Measurements from ENCODE around the gene SNX10.

Gene SNX10

DNA sequence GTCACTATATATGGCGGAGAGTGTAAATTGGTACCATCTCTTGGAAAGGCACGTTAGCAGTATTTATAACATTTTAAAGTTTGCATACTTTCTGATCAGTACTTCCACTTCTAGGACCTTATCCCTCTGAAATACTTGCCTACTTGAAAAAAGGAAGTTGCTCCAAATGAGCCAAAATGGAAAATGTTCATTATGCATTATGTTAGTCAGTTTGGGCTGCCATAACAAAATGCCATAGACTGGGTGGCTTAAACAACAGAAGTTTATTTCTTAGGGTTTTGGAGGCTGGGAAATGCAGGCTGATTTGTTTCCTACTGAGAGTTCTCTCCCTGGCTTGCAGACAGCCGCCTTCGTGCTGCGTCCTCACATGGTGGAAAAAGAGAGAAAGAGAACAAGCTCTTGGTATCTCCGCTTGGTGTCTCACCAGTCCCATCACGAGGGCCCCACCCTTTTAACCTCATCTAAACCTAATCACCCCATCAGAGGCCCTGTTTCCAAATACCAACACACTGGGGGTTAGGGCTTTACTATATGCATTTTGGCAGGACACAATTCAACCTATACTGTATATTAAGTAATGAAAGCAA lies 6.9 kb downstream of the SNX10 start:
- H3K9me3 ChIP-seq (ENCODE audit: control insufficient read depth, insufficient read depth, low read length), result no peaks in the 10 kb centered on the region
- H3K9ac ChIP-seq (ENCODE audit: low read depth, low read length), result no peak overlapping the region
- no peak overlapping the region for H3K4me3 ChIP-seq (ENCODE audit: low read depth, low read length)
- H3K4me1 ChIP-seq (ENCODE audit: control insufficient read depth, insufficient read depth, low read length), result peaks cover 10% of the 10 kb centered on the region
- no peaks in the 10 kb centered on the region for H3K27me3 ChIP-seq (ENCODE audit: control insufficient read depth, insufficient read depth, low read length)
- H3K36me3 ChIP-seq (ENCODE audit: control insufficient read depth, insufficient read depth, low read length), result no peaks in the 10 kb centered on the region
- no peak overlapping the region for H3K27ac ChIP-seq (ENCODE audit: low read depth, low read length)

DNA sequence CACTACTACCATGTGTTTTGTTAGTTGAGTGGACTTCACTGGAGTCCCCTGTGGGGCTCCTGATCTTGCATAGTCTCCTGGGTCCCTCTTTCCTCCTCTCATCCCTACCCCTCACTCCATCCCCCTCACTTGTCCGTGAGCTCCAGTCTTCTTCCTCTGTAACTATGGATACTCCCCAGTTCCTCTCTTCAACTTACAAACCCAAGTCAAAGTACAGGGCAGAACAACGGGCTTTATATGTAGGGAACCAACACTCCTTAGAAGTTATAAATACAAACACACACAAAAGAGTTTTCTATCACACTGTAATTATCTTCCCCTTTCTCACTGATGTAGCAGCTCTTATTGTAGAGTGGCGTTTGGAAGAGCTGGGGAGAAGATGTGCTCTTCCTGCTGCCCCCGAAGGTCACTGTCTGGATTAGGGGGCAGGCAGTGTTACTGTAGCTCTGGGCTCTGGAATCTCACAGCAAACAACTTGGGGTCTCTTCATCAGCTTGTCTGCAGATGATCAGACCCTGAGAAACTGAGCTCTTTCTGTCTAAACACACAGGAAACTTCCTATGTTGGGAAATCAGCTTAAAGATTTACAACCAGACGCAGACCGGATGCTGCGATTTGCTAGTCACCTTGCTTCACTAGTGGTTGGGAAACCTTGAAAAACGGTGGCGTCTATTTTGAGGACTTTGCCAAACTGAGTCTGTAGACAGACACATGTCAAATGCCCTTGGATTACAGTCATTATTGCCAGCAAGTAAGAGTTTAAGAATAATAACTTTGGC lies 13.6 kb downstream of the SNX10 start:
- Histone ChIP-seq H3K36me3 (ENCODE audit: control insufficient read depth, insufficient read depth, low read length) (no peaks in the 10 kb centered on the region), H3K27ac (ENCODE audit: low read depth, low read length) (no peak overlapping the region), H3K27me3 (ENCODE audit: control insufficient read depth, insufficient read depth, low read length) (no peaks in the 10 kb centered on the region), H3K4me3 (ENCODE audit: low read depth, low read length) (no peak overlapping the region), H3K4me1 (ENCODE audit: control insufficient read depth, insufficient read depth, low read length) (peaks cover 10% of the 10 kb centered on the region), H3K9me3 (ENCODE audit: control insufficient read depth, insufficient read depth, low read length) (no peaks in the 10 kb centered on the region), H3K9ac (ENCODE audit: low read depth, low read length) (no peak overlapping the region)

DNA sequence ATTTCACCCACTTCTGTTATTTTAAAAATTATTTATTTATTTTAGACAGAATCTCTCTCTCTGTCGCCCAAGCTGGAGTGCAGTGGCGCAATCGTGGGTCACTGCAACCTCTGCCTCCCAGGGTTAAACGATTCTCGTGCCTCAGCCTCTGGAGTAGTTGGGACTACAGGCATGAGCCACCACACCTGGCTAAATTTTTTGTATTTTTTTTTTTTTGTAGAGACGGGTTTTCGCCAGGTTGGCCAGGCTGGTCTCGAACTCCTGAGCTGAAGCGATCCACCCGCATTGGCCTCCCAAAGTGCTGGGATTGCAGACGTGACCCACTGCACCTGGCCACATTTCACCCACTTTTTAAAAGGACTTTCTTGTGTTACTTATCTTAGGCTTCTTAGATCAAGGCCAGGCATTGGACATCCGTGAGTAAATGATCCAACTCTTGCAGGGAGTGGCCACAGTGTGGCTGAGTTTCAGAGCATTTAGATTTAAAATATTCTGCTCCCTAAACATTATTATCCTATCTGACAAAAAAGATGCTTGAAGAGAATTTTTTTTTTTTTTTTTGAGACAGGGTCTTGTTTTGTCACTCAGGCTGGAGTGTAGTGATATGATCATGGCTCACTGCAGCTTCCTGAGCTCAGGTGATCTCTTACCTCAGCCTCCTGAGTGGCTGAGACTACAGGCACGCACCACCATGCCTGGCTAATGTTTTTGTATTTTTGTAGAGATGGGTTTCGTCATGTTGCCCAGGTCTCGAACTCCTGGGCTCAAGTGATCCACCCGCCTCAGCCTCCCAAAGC lies 14.4 kb downstream of the SNX10 start:
- Histone ChIP-seq H3K4me1 (ENCODE audit: control insufficient read depth, insufficient read depth, low read length) (peaks cover 10% of the 10 kb centered on the region), H3K36me3 (ENCODE audit: control insufficient read depth, insufficient read depth, low read length) (no peaks in the 10 kb centered on the region), H3K4me3 (ENCODE audit: low read depth, low read length) (no peak overlapping the region), H3K9ac (ENCODE audit: low read depth, low read length) (no peak overlapping the region), H3K9me3 (ENCODE audit: control insufficient read depth, insufficient read depth, low read length) (no peaks in the 10 kb centered on the region), H3K27ac (ENCODE audit: low read depth, low read length) (no peak overlapping the region), H3K27me3 (ENCODE audit: control insufficient read depth, insufficient read depth, low read length) (no peaks in the 10 kb centered on the region)

DNA sequence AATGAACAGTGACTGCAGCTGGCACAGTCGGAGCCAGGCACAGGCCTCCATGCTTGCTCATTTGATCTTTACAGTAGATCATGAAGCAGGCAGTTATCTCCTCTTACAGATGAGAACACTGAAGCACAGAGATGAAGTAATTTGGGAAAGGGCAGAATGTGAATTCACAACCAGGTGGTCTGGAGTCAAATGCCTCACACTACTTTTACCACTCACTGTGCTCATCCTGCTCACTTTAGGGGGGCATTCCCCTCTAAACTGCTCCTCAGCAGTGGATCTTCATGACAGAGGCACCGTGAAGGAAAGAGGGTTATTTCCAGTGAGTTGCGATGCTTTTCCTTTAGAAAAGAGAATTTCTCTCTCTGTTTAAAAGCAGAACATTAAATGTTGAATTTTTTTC lies 15.1 kb downstream of the SNX10 start:
- Histone ChIP-seq H3K36me3 (ENCODE audit: control insufficient read depth, insufficient read depth, low read length) (no peaks in the 10 kb centered on the region), H3K27ac (ENCODE audit: low read depth, low read length) (no peak overlapping the region), H3K9ac (ENCODE audit: low read depth, low read length) (no peak overlapping the region)

DNA sequence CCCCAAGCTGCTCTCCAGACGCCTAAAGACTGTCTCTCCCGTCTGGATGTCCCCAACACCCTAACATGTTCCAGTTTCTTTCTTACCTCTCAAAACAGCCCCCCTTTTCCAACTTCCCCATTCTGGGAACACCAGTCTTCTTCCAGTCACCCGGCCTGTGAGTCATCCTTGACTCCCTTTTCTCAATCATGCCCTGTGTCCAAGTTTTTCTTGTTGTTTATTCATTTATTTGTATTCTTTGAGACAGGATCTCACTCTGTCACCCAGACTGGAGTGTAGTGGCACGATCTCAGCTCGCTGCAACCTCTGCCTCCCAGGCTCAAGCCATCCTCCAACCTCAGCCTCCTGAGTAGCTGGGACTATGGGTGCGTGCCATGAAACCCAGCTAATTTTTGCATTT lies 15.6 kb downstream of the SNX10 start:
- Histone ChIP-seq H3K36me3 (ENCODE audit: control insufficient read depth, insufficient read depth, low read length) (no peaks in the 10 kb centered on the region), H3K27me3 (ENCODE audit: control insufficient read depth, insufficient read depth, low read length) (no peaks in the 10 kb centered on the region), H3K4me1 (ENCODE audit: control insufficient read depth, insufficient read depth, low read length) (peaks cover 10% of the 10 kb centered on the region), H3K9me3 (ENCODE audit: control insufficient read depth, insufficient read depth, low read length) (no peaks in the 10 kb centered on the region), H3K4me3 (ENCODE audit: low read depth, low read length) (no peak overlapping the region), H3K9ac (ENCODE audit: low read depth, low read length) (no peak overlapping the region), H3K27ac (ENCODE audit: low read depth, low read length) (no peak overlapping the region)

More for the DNA sequence above, 15.1 kb downstream of the SNX10 start:
- H3K4me1 ChIP-seq (ENCODE audit: control insufficient read depth, insufficient read depth, low read length), result peaks cover 10% of the 10 kb centered on the region
- H3K27me3 ChIP-seq (ENCODE audit: control insufficient read depth, insufficient read depth, low read length), result no peaks in the 10 kb centered on the region
- no peak overlapping the region for H3K4me3 ChIP-seq (ENCODE audit: low read depth, low read length)
- H3K9me3 ChIP-seq (ENCODE audit: control insufficient read depth, insufficient read depth, low read length), result no peaks in the 10 kb centered on the region

DNA sequence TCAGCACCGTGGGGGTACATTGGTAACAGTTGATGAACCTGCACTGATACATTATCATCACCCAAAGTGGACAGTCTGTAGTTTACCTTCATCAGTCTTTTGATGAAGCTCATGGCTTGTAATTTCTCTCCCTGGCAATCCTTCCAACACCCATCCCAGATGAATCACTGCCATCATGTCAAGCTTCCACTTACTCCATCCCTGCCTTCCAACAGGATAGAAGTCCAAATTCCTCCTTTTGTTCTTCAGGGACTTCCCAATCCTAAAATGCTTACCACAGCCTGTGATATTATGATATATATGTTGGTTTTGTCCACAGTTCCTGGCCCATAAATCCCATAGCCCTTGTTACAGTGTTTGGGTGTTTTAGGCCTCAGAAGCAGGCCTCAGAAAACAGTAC lies 16.1 kb downstream of the SNX10 start:
- Histone ChIP-seq H3K27ac (ENCODE audit: low read depth, low read length) (no peak overlapping the region), H3K27me3 (ENCODE audit: control insufficient read depth, insufficient read depth, low read length) (no peaks in the 10 kb centered on the region), H3K4me3 (ENCODE audit: low read depth, low read length) (no peak overlapping the region), H3K4me1 (ENCODE audit: control insufficient read depth, insufficient read depth, low read length) (peaks cover 8% of the 10 kb centered on the region), H3K9me3 (ENCODE audit: control insufficient read depth, insufficient read depth, low read length) (no peaks in the 10 kb centered on the region), H3K9ac (ENCODE audit: low read depth, low read length) (no peak overlapping the region), H3K36me3 (ENCODE audit: control insufficient read depth, insufficient read depth, low read length) (no peaks in the 10 kb centered on the region)

DNA sequence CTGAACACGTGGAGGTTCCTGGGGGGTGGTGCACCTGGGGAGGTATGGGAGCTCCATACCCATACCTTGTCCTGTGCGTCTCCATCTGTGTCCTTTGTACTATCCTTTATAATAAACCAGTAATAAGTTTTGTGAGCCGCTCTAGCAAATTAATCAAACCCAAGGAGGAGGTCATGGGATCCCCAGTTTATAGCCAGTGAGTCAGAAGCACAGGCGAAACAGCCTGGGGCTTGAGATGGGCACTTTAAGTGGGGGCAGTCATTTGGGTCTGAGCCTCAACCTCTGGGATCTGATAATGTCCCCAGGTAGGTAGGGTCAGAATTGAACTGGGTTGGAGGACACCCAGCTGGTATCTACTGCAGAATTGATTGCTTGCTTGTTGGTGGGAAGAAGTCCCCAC lies 16.9 kb downstream of the SNX10 start:
- Histone ChIP-seq H3K4me3 (ENCODE audit: low read depth, low read length) (no peak overlapping the region), H3K9me3 (ENCODE audit: control insufficient read depth, insufficient read depth, low read length) (no peaks in the 10 kb centered on the region), H3K27me3 (ENCODE audit: control insufficient read depth, insufficient read depth, low read length) (no peaks in the 10 kb centered on the region), H3K4me1 (ENCODE audit: control insufficient read depth, insufficient read depth, low read length) (peaks cover under 1% of the 10 kb centered on the region; the same call in 1 of the 2 replicates), H3K36me3 (ENCODE audit: control insufficient read depth, insufficient read depth, low read length) (no peaks in the 10 kb centered on the region), H3K27ac (ENCODE audit: low read depth, low read length) (no peak overlapping the region), H3K9ac (ENCODE audit: low read depth, low read length) (no peak overlapping the region)

DNA sequence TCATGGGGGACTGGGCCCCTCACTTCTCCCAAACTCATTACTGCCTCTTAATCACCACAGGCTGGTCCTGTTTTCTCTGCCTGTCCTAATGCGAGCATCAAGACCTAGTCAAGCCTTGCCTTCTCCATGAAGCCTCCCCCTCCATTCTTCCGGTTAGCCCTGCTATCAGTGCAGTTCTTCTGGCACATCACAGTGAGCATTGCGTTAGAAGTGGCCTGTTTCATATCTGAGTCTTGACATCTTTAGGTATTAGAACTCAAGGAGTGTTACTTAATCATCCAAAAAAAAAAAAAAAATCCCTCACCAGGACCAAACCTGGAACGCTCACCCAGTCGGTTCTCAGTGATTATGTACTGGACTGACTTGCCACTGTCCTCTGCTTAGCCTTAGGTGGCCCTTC lies 17.4 kb downstream of the SNX10 start:
- no peak overlapping the region for H3K27ac ChIP-seq (ENCODE audit: low read depth, low read length)
- H3K36me3 ChIP-seq (ENCODE audit: control insufficient read depth, insufficient read depth, low read length), result no peaks in the 10 kb centered on the region
- no peaks in the 10 kb centered on the region for H3K9me3 ChIP-seq (ENCODE audit: control insufficient read depth, insufficient read depth, low read length)
- no peaks in the 10 kb centered on the region for H3K27me3 ChIP-seq (ENCODE audit: control insufficient read depth, insufficient read depth, low read length)
- H3K4me3 ChIP-seq (ENCODE audit: low read depth, low read length), result no peak overlapping the region
- no peak overlapping the region for H3K9ac ChIP-seq (ENCODE audit: low read depth, low read length)
- H3K4me1 ChIP-seq (ENCODE audit: control insufficient read depth, insufficient read depth, low read length), result no peaks in the 10 kb centered on the region; the same call in 1 of the 2 replicates

DNA sequence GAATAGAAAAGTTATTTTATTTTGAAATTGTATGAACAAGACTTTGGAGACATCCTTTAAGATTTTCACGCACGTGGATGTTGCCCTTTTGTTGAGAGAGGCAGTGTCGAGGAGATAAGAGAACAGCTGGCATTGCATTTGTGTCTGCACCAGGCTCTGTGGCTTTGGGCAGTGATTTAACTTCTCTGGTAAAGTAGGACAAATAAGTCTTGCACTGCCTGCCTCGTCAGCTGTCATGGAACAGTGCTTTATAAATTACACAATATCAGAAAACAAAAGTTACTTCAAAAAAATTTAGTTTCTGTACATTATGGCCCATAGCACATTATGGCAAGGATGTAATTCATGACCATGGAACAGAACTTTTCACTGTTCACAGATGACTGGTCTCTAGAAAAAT lies 20.1 kb downstream of the SNX10 start:
- H3K27me3 ChIP-seq (ENCODE audit: control insufficient read depth, insufficient read depth, low read length), result no peaks in the 10 kb centered on the region
- H3K9me3 ChIP-seq (ENCODE audit: control insufficient read depth, insufficient read depth, low read length), result no peaks in the 10 kb centered on the region
- no peaks in the 10 kb centered on the region for H3K36me3 ChIP-seq (ENCODE audit: control insufficient read depth, insufficient read depth, low read length)
- no peaks in the 10 kb centered on the region for H3K4me1 ChIP-seq (ENCODE audit: control insufficient read depth, insufficient read depth, low read length)
- H3K27ac ChIP-seq (ENCODE audit: low read depth, low read length), result no peak overlapping the region
- H3K4me3 ChIP-seq (ENCODE audit: low read depth, low read length), result no peak overlapping the region
- no peak overlapping the region for H3K9ac ChIP-seq (ENCODE audit: low read depth, low read length)

DNA sequence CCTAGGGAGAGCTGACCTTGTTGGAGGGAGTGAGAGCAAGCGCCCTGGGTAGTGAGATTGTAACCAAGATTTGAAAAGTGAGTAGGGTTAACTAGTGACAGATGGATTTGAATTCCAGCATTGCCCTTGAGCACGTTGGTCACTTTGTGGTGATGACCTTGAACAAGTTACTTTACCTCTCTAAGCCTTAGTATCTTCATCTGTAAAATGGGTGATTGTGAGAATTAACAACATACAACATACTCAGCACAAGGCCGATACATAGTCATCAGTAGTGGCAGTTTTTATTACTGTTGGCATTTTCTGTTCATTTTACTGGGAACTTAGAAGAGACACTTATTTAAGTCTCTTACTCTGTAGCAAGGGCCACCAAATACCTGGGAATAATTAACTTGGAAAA lies 25.5 kb downstream of the SNX10 start:
- H3K27me3 ChIP-seq (ENCODE audit: control insufficient read depth, insufficient read depth, low read length), result no peaks in the 10 kb centered on the region
- no peaks in the 10 kb centered on the region for H3K4me1 ChIP-seq (ENCODE audit: control insufficient read depth, insufficient read depth, low read length)
- H3K27ac ChIP-seq (ENCODE audit: low read depth, low read length), result no peak overlapping the region
- no peak overlapping the region for H3K4me3 ChIP-seq (ENCODE audit: low read depth, low read length)
- H3K9ac ChIP-seq (ENCODE audit: low read depth, low read length), result no peak overlapping the region
- no peaks in the 10 kb centered on the region for H3K9me3 ChIP-seq (ENCODE audit: control insufficient read depth, insufficient read depth, low read length)
- no peaks in the 10 kb centered on the region for H3K36me3 ChIP-seq (ENCODE audit: control insufficient read depth, insufficient read depth, low read length)

DNA sequence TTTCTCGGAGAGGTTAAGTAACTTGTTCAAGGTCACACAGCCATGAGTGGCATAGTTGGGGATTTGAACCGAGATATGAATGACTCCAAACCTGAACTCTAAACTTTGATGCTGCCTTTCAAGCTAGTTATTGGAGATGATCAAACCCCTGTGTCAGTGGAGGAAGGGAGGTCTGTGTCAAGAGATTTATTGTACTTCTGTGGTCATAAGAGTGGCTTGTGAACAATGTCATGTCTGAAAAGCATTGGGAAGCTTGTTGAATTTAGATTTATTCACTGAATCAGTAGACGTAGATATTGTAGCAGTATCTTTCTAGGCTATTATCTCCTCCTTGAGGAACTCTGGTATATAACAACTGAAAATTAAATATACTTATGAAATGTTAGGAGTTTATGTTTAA lies 27.3 kb downstream of the SNX10 start:
- Histone ChIP-seq H3K27me3 (ENCODE audit: control insufficient read depth, insufficient read depth, low read length) (no peaks in the 10 kb centered on the region), H3K9me3 (ENCODE audit: control insufficient read depth, insufficient read depth, low read length) (no peaks in the 10 kb centered on the region), H3K4me1 (ENCODE audit: control insufficient read depth, insufficient read depth, low read length) (no peaks in the 10 kb centered on the region), H3K27ac (ENCODE audit: low read depth, low read length) (no peak overlapping the region), H3K9ac (ENCODE audit: low read depth, low read length) (no peak overlapping the region), H3K36me3 (ENCODE audit: control insufficient read depth, insufficient read depth, low read length) (no peaks in the 10 kb centered on the region), H3K4me3 (ENCODE audit: low read depth, low read length) (no peak overlapping the region)

All from HUES48 (cell line).